HUES48 (cell line): ENCODE measurements around the gene AUP1.
A peak's percentile ranks its signal among the peaks of the same experiment; 100 is the strongest.

Source experiments
- H3K27ac ChIP-seq: one replicate; pipeline ENCODE4 v1.7.0; 2013; ENCODE audit warnings: low read depth, low read length, inconsistent platforms
- H3K27me3 ChIP-seq: 2 replicates; pipeline ENCODE4 v1.6.1; 2013; ENCODE audit warnings: mild to moderate bottlenecking, low read length; ENCODE audit not compliant: control insufficient read depth, insufficient read depth
- H3K36me3 ChIP-seq: 2 replicates; pipeline ENCODE4 v1.6.1; 2013; ENCODE audit warnings: low read length; ENCODE audit not compliant: control insufficient read depth, insufficient read depth
- H3K4me1 ChIP-seq: 2 replicates; pipeline ENCODE4 v1.6.1; 2013; ENCODE audit warnings: mild to moderate bottlenecking, low read length; ENCODE audit not compliant: control insufficient read depth, insufficient read depth
- H3K4me3 ChIP-seq: 2 replicates; pipeline ENCODE4 v1.5.1; 2013; ENCODE audit warnings: mild to moderate bottlenecking, low read depth, low read length
- H3K9ac ChIP-seq: 2 replicates; pipeline ENCODE4 v1.6.1; 2013; ENCODE audit warnings: mild to moderate bottlenecking, low read depth, low read length, moderate library complexity
- H3K9me3 ChIP-seq: 2 replicates; pipeline ENCODE4 v1.6.1; 2013; ENCODE audit warnings: low read length; ENCODE audit not compliant: control insufficient read depth, insufficient read depth

AUP1 gene

DNA sequence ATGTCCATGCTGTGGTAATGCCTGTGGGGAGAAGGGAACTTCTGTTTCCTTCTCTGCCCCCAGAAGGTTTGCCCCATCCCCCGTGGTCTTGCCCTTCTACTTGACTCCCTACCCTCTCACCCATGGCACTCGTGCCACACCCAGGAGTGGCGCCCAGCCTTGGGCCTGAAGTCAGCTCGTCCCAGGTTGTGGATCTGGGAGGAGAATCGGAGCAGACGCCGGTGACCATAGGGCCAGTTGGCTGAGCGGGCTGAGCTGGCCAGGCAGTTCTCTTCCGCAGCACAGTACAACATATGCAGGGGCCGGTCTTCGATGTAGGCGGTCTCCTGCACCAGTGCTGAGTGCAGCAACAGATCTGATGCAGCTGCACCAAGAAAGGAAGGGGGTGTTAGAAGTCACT is 4.9 kb upstream of the AUP1 start:
- H3K9ac ChIP-seq = no peak overlapping the region
- H3K9me3 ChIP-seq = no peaks in the 10 kb centered on the region
- peaks cover 23% of the 10 kb centered on the region for H3K36me3 ChIP-seq
- H3K27ac ChIP-seq = no peak overlapping the region
- H3K27me3 ChIP-seq = no peaks in the 10 kb centered on the region
- peaks cover 3% of the 10 kb centered on the region; the same call in 1 of the 2 replicates for H3K4me1 ChIP-seq
- no peak overlapping the region for H3K4me3 ChIP-seq

DNA sequence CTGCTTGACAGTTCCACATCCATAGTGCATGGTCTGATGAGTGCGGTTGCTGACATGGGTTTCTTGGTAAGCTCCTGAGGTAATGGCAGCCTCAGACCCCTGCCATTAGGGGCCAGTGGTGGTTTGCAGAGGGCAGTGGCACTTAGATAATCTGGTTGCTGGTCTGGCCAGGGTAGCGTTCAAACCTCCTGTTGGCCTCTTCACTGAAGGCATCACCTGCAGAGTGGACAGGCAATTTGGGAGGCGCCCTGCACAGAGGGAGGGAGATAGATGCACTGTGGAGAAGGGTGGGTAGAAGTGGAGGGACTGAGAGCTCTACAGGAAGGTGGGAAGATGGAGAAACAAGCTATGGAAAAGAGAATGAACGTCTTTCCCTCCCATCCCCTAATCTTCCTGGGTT is 4.0 kb upstream of the AUP1 start:
- no peak overlapping the region for H3K4me3 ChIP-seq
- no peaks in the 10 kb centered on the region for H3K27me3 ChIP-seq
- H3K9ac ChIP-seq = no peak overlapping the region
- no peak overlapping the region for H3K27ac ChIP-seq
- no peaks in the 10 kb centered on the region for H3K9me3 ChIP-seq
- peaks cover 23% of the 10 kb centered on the region for H3K36me3 ChIP-seq
- peaks cover 4% of the 10 kb centered on the region; the same call in 1 of the 2 replicates for H3K4me1 ChIP-seq

DNA sequence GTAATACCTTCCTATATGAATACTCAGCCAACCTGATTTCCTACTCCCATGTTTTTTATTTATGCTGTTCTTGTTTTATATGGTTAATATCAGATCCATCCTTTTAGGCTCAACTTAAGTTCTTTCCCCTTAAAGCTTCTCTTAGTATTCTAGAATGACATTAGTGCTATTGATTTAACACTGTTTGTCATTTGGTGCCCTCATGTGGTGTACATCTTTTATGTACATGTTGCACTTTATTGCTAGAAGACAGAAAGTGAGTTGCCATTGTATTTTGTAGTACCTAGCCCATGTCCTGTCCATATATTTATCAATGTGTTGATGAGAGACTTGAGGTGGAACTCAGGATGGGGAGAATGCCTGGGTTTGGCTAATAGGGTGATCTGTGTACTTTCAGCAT is 2.7 kb upstream of the AUP1 start:
- no peak overlapping the region for H3K4me3 ChIP-seq
- no peak overlapping the region for H3K9ac ChIP-seq
- H3K4me1 ChIP-seq = peaks cover 7% of the 10 kb centered on the region
- H3K27me3 ChIP-seq = no peaks in the 10 kb centered on the region
- H3K9me3 ChIP-seq = no peaks in the 10 kb centered on the region
- no peak overlapping the region for H3K27ac ChIP-seq
- peaks cover 35% of the 10 kb centered on the region for H3K36me3 ChIP-seq

DNA sequence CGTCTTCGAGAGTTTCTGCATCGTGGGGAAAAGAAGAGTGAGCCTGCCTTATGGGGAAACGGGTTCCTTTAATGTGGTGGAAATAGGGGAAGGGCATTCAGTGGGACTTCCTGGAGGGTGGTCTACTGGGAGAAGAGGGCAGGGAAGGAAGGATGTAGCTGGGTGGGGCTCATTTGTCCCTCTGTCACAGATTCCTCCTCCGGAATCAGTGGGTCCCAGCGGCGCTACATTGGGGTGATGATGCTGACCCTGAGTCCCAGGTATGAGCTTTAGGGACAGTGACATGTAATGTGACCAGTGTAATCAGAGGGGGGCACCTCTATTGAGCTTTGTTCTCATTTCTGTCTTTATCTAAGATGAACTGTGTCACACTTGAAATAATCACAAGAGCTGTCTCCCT is 2.2 kb upstream of the AUP1 start:
- H3K36me3 ChIP-seq = peaks cover 40% of the 10 kb centered on the region
- no peak overlapping the region for H3K4me3 ChIP-seq
- no peaks in the 10 kb centered on the region for H3K27me3 ChIP-seq
- no peaks in the 10 kb centered on the region for H3K9me3 ChIP-seq
- H3K27ac ChIP-seq = no peak overlapping the region
- peaks cover 7% of the 10 kb centered on the region for H3K4me1 ChIP-seq
- no peak overlapping the region for H3K9ac ChIP-seq

DNA sequence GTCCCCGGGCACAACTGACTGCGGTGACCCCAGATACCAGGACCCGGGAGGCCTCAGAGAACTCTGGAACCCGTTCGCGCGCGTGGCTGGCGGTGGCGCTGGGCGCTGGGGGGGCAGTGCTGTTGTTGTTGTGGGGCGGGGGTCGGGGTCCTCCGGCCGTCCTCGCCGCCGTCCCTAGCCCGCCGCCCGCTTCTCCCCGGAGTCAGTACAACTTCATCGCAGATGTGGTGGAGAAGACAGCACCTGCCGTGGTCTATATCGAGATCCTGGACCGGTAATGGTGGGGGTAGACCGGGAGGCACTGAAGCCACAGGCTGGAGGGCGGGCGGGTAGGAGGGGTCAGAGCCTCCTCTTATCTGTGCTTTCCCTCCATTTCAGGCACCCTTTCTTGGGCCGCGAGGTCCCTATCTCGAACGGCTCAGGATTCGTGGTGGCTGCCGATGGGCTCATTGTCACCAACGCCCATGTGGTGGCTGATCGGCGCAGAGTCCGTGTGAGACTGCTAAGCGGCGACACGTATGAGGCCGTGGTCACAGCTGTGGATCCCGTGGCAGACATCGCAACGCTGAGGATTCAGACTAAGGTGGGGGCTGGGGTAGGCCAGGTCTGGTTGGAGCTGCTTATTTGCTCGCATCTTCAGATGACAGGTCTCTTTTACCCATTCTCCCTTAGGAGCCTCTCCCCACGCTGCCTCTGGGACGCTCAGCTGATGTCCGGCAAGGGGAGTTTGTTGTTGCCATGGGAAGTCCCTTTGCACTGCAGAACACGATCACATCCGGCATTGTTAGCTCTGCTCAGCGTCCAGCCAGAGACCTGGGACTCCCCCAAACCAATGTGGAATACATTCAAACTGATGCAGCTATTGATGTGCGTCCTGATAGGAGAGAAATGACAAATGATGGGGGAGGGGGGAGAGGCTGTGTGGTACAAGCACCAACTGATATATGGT is 1.0 kb upstream of the AUP1 start:
- Histone ChIP-seq H3K27ac (peak overlapping the region; percentile 66), H3K9me3 (no peaks in the 10 kb centered on the region), H3K27me3 (no peaks in the 10 kb centered on the region), H3K36me3 (peaks cover 52% of the 10 kb centered on the region), H3K4me1 (peaks cover 7% of the 10 kb centered on the region), H3K4me3 (peak overlapping the region; percentile 97), H3K9ac (peak overlapping the region; percentile 58)

DNA sequence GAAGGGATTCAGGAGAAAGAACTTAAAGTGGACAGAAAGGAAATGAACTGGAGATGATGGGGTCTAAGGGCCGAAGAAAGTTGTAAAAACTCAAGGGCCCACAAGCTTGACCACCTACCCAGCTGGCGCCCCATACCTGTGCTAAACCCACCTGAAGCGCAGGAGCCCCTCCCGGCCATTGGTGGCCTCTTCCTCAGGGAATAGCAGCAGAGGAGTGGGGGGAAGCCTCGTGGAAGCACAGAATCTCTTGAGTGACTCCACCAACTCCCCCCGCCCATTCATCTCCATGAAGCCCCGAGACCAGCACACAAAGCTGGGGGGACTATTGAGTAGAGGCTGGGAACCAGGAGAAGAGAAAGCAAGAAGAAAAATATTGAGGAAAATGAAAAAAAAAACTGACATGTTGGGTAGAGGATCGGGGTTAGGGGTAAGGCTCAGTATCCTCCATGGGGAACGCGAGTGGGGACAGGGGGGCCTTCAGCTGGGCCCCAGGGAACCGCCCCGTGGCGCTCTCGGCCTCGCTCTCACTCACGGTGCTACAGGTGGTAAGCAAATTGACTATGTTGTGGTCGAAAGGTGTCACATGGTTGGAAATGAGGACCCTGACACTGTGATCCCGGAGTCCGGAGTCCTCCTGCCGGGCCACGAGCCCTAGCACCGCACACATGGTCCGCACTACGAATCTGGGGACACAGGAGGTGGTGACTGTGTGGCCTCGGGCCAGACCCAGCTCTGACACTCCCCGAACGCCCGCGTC is 728 bp downstream of the AUP1 start:
- H3K27ac ChIP-seq = peak overlapping the region; percentile 86
- peak overlapping the region; percentile 96 for H3K9ac ChIP-seq
- peaks cover 45% of the 10 kb centered on the region for H3K36me3 ChIP-seq
- H3K4me1 ChIP-seq = peaks cover 7% of the 10 kb centered on the region
- H3K27me3 ChIP-seq = no peaks in the 10 kb centered on the region
- no peaks in the 10 kb centered on the region for H3K9me3 ChIP-seq
- peak overlapping the region; percentile 97 for H3K4me3 ChIP-seq

DNA sequence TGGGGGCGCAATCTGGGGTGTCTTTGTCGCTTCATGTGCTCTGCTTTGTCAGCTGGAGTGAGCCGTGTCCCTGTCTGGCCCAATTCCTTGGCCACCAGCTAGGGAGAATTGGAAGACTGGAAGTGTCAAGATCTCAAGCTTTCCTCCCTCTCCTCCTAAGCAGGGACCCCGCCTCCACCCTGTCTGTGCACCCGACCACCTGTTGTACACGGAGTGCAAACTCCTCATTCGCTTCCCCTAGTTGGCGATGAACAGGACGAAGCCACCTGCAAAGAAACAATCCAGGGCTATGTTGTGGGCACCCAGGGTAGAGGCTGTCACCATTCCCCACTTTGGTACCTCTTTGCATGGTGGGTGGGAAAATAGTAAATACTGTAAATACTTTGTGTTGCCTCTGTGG is 1.8 kb downstream of the AUP1 start:
- Histone ChIP-seq H3K9me3 (no peaks in the 10 kb centered on the region), H3K27ac (no peak overlapping the region), H3K9ac (no peak overlapping the region), H3K4me1 (peaks cover 7% of the 10 kb centered on the region), H3K36me3 (peaks cover 35% of the 10 kb centered on the region), H3K27me3 (peaks cover 5% of the 10 kb centered on the region; the same call in 1 of the 2 replicates), H3K4me3 (no peak overlapping the region)

DNA sequence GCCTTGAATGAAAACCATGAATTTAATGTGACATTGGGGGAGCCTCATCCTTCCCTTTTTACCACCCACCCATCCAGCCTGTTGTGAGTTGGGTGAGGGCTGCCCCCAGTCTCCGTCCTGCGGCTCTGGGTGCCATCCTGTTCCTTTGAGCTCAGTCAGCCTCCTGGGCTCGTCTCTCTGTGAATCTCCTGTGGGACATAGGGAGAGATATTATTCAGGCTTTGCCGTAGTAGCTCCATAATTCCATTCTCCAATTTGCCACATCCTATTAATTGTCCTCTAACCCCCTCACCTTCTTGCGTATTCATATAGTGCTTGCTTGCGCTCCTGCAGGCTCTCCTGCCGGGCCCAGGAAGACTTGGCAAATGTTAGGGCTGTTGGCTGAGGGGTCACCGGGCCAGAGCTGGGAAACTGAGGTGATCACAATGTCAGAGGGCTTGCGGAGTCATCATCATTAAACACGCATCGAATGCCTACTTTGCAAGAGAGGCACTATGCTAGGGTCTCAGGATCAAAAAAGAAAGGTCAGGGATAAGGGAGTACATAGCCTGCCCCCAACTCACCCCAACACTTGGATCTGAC is 2.8 kb downstream of the AUP1 start:
- Histone ChIP-seq H3K27me3 (peaks cover 14% of the 10 kb centered on the region), H3K27ac (no peak overlapping the region), H3K9me3 (no peaks in the 10 kb centered on the region), H3K9ac (no peak overlapping the region), H3K36me3 (peaks cover 28% of the 10 kb centered on the region), H3K4me3 (no peak overlapping the region), H3K4me1 (peaks cover 7% of the 10 kb centered on the region)

DNA sequence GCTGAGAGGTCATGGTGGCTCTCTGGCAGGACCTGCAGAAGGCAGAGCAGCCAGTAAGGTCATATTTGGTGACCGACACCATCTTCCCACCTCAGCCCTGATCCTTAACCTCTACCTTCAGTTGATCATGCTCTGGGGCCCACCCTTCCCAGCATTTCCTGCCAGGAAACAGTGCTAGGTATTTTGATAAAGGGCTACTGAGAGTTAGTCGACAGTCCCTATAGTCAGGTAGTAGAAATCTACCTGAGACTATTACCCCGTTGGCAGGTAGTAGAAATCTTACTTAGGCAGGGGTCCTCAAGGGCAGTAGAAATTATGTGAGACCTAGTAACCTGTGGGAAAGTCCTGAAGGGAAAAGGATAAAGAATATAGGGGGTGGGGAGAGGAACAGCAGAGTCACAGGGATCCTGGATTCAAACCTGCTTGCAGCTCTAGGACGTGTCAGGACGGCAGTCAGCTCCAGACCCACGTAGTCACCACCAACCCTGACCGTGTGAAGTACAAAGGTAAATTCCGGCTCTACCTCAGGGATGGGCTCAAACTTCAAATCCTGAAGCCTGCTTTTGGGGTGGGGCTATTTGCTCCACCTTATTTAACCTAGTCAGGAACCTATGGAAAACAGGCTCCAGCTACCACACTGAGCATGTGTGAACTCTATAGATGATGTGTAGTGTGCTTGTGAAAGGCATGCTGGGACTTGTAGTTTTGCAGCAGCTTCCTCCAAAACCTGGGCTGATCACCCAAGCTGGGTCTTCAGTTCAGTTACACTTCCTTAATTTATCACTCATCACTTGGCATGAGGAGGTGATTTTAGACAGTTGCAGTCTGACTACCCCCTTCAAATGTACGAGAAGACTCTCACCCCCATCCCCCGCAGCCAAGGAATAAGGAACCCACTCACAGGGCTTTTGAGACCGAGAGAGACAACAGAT is 3.5 kb downstream of the AUP1 start, which contains the start of gene DQX1:
Gene DQX1 (minus strand): TSS at position 515 of the 932 bp plus-strand sequence. CDS start 502 bp downstream, at position 13.
- no peak within 1 kb of the TSS for H3K27ac ChIP-seq

More for the DNA sequence above, 3.5 kb downstream of the AUP1 start, which contains the start of gene DQX1:
- Histone ChIP-seq H3K36me3 (peaks cover 28% of the 10 kb centered on the region), H3K4me1 (peaks cover 7% of the 10 kb centered on the region), H3K4me3 (no peak within 1 kb of the TSS), H3K9me3 (no peaks in the 10 kb centered on the region), H3K27me3 (peaks cover 14% of the 10 kb centered on the region), H3K9ac (no peak within 1 kb of the TSS)
